ENCODE measurements around the gene NXPH4. TPM values are rescaled to one million over a fixed set of nuclear protein-coding genes. Genes with fewer than 3 reads are reported as not detected.

The NXPH4 gene
- total RNA-seq, 1 donor from 2014 or later: 0.27 TPM

DNA sequence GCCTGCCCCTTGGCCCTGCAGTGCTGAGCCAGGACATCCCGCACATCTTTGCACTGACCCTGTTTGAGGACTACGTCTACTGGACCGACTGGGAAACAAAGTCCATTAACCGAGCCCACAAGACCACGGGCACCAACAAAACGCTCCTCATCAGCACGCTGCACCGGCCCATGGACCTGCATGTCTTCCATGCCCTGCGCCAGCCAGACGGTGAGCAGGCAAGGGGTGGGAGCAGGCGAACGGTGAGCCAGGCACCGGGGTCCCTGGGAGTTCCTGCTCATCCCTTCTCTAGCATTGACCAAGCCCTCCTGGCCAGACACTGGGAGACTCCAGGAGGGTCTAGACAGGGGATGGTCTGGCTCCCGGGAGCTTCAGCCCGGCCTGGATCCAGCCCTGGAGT, 17.4 kb upstream of the NXPH4 start:
- DNase-seq (ENCODE audit: low spot score): no peak
- intact Hi-C loops (cut with DNase I): no loop called here
- no peak for ATAC-seq

DNA sequence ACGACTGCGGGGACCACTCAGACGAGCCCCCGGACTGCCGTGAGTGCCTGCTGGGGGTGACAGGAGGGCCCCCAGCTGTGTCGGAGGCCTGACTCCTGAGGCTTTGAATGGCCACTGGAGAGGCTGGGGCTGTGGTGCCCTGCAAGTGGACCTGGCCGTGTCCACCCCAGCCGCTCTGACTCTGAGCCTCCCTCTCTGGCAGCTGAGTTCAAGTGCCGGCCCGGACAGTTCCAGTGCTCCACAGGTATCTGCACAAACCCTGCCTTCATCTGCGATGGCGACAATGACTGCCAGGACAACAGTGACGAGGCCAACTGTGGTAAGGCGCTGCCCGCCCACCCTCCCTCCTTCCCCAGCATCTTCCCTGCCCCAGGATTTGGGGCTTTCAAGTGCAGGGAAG, 16.1 kb upstream of the NXPH4 start:
- ATAC-seq (no peak), DNase-seq (ENCODE audit: low spot score) (no peak)
- intact Hi-C loops (cut with DNase I): no loop called here

DNA sequence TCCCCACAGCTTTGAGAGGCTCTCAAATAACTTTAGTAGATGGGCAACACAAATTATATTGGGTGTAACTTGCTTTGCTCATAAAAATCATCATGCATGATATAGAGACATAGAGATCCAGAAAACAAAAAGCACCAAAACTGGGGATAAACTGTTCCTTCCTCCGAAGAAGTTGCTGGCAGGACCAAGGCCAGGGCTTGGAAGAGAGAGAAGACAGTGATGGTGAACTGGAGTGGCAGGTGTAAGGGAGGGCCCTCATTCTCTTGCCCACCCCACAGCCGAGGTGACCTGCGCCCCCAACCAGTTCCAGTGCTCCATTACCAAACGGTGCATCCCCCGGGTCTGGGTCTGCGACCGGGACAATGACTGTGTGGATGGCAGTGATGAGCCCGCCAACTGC, 15.4 kb upstream of the NXPH4 start:
- intact Hi-C loops (cut with DNase I): no loop called here
- no peak for ATAC-seq
- no peak for DNase-seq (ENCODE audit: low spot score)

DNA sequence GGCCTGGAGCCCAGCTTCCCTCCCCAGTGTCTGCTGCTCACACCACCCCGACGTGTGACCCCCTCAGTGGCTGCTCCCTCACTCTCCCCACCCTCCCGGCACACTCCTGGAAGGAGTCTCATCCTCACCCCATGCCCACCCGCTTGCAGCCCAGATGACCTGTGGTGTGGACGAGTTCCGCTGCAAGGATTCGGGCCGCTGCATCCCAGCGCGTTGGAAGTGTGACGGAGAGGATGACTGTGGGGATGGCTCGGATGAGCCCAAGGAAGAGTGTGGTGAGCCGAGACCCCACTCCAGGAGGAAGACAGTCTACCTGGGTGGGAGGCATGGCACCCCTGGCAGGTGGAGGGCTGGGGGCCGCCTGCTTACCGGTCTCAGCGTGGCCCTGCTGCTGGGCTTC, 15.0 kb upstream of the NXPH4 start:
- DNase-seq (ENCODE audit: low spot score): no peak
- ATAC-seq: no peak
- intact Hi-C loops (cut with DNase I): no loop called here

DNA sequence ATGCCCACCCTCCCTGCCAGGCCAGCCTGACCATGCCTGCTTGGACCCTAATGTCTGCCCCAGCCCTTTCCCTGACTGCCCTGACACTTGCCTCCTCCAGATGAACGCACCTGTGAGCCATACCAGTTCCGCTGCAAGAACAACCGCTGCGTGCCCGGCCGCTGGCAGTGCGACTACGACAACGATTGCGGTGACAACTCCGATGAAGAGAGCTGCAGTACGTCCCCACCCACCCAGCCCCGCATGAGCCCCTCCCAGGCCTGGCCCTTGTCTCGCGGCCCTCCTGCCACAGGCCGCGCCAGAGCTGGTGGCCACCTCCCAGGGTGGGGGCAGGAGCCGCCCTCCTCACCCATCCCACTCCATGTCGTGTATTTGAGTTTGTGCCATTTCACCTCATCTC, 14.3 kb upstream of the NXPH4 start:
- intact Hi-C loops (cut with DNase I): no loop called here
- no peak for DNase-seq (ENCODE audit: low spot score)
- ATAC-seq: no peak

DNA sequence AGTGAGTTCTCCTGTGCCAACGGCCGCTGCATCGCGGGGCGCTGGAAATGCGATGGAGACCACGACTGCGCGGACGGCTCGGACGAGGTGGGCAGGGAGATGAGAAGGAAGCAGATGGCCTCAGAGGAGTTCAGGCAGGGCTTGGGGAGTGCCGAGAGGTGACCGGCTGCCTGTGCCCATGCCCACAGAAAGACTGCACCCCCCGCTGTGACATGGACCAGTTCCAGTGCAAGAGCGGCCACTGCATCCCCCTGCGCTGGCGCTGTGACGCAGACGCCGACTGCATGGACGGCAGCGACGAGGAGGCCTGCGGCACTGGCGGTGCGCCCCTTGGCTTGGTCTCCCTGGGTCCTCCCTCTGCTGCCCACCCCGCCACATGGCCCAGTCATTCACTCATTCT, 13.4 kb upstream of the NXPH4 start:
- no peak for ATAC-seq
- no peak for DNase-seq (ENCODE audit: low spot score)
- intact Hi-C loops (cut with DNase I): no loop called here

DNA sequence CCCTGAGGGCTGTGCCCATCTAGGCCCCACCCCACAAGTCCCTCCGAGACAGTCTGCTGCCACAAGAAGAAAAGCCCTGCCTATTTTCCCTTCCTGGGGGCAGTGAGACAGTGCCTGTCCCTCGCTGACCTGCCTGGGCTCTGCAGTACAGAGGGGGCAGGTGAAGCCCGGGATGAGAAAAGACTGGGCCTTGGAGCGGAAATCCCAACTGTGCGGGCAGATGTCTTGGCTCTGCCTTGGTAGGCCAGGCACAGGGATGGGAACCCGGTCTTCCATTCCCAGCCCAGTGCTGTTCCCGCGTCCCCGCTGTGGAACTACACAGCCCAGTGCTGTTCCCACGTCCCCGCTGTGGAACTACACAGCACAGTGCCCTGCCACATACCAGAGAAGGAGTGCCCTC, 12.8 kb upstream of the NXPH4 start:
- intact Hi-C loops (cut with DNase I): no loop called here
- DNase-seq (ENCODE audit: low spot score) (no peak), ATAC-seq (no peak)

DNA sequence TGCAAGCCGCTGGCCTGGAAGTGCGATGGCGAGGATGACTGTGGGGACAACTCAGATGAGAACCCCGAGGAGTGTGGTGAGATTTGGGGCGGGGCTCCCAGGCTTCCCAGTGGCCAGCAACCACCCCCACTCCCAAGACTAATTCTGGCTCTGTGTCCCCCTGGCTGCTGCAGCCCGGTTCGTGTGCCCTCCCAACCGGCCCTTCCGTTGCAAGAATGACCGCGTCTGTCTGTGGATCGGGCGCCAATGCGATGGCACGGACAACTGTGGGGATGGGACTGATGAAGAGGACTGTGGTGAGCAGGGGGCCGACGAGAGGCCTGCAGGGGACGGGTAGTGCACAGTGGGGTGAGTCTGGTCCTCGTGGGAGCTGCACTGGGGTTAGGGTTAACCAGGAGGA, 12.1 kb upstream of the NXPH4 start:
- intact Hi-C loops (cut with DNase I): no loop called here
- DNase-seq (ENCODE audit: low spot score) (no peak), ATAC-seq (no peak)

DNA sequence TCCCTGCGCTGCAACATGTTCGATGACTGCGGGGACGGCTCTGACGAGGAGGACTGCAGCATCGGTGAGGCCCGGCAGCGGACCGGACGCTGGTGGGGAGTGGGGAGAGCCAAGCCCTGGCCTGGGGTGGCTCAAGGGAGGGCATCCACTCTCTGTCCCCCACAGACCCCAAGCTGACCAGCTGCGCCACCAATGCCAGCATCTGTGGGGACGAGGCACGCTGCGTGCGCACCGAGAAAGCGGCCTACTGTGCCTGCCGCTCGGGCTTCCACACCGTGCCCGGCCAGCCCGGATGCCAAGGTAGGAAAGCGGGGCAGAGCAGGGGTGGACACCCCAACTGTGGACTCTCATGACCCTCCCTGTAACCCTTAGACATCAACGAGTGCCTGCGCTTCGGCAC, 11.4 kb upstream of the NXPH4 start:
- intact Hi-C loops (cut with DNase I): no loop called here
- ATAC-seq: peak; percentile 1
- DNase-seq (ENCODE audit: low spot score): no peak

DNA sequence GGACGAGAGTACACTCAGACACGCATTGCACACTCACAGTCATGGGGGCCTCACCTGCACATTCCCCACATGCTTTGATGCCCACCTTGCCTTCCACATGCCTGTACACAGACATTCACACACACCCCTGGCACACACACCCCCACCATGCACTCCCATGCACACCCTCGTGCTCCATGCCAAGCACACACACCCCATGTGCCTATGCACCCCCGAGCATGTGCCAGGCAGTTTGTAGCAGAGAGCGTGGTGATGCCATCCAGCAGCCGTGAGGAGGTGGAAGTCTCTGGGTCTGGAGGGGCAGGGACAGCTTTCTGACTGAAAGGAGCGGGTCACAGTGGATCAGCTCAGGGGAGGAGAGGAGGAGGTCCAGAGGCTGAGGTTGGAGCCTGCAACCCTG, 10.7 kb upstream of the NXPH4 start:
- DNase-seq (ENCODE audit: low spot score) (no peak), ATAC-seq (no peak)
- intact Hi-C loops (cut with DNase I): no loop called here

DNA sequence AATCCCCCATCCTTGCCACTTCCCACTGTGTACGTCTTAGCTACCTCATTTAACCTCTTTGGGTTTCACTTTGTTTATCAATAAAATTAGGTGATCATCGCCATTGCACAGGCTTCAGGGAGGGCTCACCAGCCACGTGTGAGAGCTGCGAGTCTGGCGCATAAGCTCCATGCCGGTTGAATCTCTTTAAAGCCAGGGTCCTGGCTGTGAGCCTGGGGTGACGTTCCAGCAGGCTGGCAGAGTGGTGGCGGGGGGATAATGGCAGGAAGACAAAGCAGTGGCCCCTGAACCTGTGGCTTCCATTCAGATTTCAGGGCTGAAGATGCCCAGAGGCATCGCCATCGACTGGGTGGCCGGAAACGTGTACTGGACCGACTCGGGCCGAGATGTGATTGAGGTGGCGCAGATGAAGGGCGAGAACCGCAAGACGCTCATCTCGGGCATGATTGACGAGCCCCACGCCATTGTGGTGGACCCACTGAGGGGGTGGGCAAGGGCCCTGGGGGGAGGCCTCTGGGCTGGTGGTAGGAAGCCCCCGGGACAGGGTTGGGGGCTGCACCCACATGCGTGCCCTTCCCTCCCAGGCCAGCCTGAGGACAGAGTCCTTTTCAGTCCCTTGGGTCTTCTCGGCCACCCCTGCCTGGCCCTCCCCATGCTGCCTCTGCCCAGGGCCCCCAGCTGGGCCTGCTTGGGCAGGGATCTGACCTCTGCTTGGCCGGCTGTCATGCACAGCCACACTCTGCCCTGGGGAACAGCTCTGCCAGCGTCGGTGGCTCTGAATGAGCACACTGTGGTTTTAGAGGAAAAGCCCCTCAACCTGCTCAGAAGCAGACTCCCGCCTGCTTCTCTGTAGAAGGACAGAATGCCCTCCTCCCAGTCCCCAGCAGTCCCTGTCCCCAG, 8.6 kb upstream of the NXPH4 start:
- no peak for ATAC-seq
- intact Hi-C loops (cut with DNase I): no loop called here
- no peak for DNase-seq (ENCODE audit: low spot score)

DNA sequence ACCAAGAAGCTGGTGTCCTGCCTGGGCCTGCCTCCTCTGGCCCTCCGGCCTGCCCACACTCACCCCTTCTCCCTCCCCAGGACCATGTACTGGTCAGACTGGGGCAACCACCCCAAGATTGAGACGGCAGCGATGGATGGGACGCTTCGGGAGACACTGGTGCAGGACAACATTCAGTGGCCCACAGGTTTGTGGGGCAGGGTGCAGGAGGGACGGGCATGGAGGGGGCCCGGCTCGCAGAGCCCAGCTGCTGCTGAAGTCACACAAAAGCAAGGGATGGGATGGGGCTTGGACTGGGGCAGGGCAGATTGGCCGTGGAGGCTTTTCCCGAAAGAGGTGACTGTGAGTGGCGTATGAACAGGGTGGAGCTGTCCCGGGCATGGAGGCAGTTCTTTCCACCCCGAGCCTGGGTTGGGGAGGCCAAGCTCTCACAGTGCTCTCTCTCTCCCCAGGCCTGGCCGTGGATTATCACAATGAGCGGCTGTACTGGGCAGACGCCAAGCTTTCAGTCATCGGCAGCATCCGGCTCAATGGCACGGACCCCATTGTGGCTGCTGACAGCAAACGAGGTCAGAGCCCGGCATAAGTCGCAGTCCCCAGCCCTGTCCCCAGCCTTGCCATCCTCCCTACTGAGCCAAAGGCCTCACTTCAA, 7.8 kb upstream of the NXPH4 start:
- DNase-seq (ENCODE audit: low spot score) (no peak), ATAC-seq (no peak)
- intact Hi-C loops (cut with DNase I): no loop called here

DNA sequence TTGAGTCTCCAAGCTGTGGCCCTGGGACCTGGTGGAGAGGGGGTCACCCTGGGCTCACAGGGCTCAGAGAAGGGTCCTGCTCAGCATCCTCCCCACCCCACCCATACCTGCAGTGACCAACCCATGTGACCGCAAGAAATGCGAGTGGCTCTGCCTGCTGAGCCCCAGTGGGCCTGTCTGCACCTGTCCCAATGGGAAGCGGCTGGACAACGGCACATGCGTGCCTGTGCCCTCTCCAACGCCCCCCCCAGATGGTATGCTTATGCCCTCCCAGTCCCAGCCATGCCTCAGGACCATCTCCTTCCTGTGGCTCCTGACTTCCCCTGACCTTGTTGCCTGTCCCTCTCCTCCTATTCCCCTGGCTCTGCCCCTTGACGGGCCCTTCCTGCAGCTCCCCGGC, 6.7 kb upstream of the NXPH4 start:
- ATAC-seq (no peak), DNase-seq (ENCODE audit: low spot score) (no peak)

DNA sequence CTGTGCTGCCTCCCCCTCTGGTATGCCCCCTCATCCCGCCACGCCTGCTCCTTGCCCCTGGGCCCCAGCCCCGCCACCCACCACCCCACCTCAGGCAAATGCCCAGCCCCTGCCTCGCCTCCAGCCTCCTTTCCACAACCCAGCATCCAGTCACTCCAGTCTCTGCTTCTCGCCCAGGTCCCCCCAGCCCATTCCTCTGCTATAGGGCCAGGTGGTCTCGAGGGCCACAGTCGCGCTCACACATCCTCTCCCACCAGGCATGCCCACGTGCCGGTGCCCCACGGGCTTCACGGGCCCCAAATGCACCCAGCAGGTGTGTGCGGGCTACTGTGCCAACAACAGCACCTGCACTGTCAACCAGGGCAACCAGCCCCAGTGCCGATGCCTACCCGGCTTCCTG, 6.1 kb upstream of the NXPH4 start:
- ATAC-seq (no peak), DNase-seq (ENCODE audit: low spot score) (no peak)
- intact Hi-C loops (cut with DNase I): no loop called here

More for the DNA sequence above, 6.7 kb upstream of the NXPH4 start:
- intact Hi-C loops (cut with DNase I): no loop called here

DNA sequence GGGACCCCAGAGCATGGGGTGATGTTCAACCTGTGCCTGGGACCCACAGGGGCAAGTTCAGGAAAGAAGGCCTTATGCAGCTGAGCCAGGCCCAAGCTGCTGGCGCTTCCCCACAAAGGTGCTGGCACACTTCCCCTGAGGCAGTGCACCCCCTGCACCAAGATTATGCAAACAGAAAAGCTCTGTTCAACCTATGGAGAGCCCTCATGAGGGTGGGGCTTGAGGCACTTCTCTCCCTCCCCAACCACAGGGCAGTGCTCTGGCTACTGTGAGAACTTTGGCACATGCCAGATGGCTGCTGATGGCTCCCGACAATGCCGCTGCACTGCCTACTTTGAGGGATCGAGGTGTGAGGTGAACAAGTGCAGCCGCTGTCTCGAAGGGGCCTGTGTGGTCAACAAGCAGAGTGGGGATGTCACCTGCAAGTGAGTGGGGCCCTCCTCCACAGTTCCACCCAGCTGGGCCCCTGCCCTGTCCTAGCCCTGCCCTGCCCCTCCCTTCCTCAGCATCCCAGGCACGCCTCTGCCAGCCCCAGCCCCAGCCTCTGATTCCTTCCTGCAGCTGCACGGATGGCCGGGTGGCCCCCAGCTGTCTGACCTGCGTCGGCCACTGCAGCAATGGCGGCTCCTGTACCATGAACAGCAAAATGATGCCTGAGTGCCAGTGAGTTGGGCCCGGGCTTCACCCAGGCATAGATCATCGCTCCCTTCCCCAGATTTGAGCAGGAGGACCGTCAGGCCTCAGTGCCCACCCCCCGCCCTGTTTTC, 5.5 kb upstream of the NXPH4 start:
- DNase-seq (ENCODE audit: low spot score) (no peak), ATAC-seq (no peak)
- intact Hi-C loops (cut with DNase I): no loop called here

DNA sequence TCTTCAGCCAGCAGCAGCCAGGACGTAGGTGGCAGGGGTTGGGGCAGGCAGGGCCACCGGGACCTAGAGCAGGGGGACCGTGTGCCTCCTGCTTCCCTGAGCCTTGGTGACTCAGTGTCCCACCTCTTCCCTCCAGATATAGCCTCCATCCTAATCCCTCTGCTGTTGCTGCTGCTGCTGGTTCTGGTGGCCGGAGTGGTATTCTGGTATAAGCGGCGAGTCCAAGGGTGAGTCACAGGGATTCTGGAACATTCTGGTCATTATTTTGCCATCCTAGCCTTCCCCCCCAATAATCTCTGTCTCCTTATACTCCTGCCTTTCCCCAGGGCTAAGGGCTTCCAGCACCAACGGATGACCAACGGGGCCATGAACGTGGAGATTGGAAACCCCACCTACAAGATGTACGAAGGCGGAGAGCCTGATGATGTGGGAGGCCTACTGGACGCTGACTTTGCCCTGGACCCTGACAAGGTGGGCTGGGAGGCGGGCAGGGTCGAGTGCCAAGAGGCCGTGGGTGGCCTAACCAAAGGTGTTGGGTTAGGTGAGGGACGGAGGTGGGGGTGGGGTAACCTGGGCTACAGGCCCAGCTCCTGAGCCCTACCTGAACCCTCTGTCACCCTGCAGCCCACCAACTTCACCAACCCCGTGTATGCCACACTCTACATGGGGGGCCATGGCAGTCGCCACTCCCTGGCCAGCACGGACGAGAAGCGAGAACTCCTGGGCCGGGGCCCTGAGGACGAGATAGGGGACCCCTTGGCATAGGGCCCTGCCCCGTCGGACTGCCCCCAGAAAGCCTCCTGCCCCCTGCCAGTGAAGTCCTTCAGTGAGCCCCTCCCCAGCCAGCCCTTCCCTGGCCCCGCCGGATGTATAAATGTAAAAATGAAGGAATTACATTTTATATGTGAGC, 4.5 kb upstream of the NXPH4 start:
- DNase-seq (ENCODE audit: low spot score): no peak
- no peak for ATAC-seq
- intact Hi-C loops (cut with DNase I): no loop called here

DNA sequence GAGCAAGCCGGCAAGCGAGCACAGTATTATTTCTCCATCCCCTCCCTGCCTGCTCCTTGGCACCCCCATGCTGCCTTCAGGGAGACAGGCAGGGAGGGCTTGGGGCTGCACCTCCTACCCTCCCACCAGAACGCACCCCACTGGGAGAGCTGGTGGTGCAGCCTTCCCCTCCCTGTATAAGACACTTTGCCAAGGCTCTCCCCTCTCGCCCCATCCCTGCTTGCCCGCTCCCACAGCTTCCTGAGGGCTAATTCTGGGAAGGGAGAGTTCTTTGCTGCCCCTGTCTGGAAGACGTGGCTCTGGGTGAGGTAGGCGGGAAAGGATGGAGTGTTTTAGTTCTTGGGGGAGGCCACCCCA, 3.9 kb upstream of the NXPH4 start:
- DNase-seq (ENCODE audit: low spot score) (no peak), ATAC-seq (peak; percentile 4)
- intact Hi-C loops (cut with DNase I): no loop called here

DNA sequence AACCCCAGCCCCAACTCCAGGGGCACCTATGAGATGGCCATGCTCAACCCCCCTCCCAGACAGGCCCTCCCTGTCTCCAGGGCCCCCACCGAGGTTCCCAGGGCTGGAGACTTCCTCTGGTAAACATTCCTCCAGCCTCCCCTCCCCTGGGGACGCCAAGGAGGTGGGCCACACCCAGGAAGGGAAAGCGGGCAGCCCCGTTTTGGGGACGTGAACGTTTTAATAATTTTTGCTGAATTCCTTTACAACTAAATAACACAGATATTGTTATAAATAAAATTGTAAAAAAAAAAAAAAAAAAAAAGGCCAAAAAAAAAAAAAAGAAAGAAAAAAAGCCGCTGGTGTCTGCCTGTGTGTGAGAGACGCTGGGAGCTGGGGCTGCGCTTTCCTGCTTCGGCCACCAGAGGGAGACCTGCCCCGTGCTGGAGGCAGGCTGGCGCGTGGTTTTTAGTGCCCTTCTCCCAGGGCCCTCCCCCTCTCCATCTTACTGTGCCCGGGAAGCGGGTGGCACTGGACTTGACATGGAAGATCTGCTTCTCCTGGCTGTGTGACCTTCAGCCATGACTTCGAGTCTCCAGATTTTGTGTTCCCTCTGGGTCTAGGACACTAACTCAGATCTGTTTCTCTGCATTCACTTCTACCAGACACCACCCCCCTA, 3.4 kb upstream of the NXPH4 start:
- peak; percentile 88 for ATAC-seq
- intact Hi-C loops (cut with DNase I): no loop called here
- peak; percentile 94 for DNase-seq (ENCODE audit: low spot score)

Data from sciatic nerve (tissue), 2 donors.